Skeletal muscle cell (primary cell): ENCODE results near the gene PLCB1.
A peak's percentile ranks its signal among the peaks of the same experiment; 100 is the strongest.

Experiments
- DNase-seq: peaks from one replicate; pipeline ENCODE4 v3.0.0-alpha.2; 2010; ENCODE audit warnings: low read depth
- H3K4me3 ChIP-seq: 2 replicates; pipeline ENCODE4 v1.5.1; 2011; ENCODE audit warnings: low read depth, mild to moderate bottlenecking, control low read depth, low read length, moderate library complexity

The PLCB1 gene

DNA sequence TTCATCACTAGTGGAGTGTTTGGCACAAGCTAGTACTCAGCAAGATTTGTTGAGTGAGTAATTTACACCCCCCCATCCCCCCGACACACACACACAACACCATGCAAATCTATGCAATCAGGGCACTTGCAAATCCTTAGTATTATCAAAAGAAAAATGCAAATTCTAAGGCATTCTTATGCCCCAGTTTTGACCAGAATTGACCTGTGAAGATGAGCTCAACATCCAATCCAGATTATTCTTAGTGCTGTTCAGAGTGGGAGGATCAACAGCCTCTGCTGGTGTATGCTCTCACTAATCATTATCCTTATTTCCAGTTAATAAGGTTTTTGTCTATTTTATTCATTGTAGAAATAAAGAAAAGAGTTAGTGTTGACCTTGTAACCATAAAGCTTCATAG is 185.4 kb downstream of the PLCB1 start:
- DNase-seq, result no peak
- H3K4me3 ChIP-seq, result no peak overlapping the region

DNA sequence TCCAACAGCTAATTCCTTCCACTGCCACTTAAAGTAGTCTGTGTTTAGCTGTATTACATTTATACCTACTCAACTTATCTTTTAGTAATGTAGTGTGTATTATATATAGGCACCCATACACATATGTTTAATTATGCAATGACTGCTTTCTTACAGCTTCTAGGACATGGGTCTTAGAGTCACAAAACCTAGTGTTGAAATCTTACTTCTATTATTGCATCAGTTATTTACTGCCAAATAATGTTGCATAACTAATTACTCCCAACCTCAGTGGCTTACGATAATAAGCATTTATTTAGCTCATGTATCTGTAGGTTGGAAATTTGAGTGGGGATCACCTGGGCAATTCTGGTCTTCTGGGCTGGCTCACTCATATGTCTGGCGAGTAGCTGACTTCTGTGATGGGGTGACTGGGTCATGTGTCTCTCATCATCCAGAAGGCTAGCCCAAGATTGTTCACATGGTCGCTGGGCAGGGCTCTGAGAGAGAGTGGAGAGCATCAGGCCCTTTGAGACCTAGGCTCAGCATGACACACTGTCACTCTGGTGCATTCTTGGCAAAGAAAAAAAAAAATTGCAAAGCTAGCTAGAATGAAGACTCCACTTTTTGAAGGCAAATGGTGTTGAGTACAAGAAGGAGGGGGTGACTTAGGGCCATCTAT is 187.0 kb downstream of the PLCB1 start:
- DNase-seq, result no peak
- no peak overlapping the region for H3K4me3 ChIP-seq

DNA sequence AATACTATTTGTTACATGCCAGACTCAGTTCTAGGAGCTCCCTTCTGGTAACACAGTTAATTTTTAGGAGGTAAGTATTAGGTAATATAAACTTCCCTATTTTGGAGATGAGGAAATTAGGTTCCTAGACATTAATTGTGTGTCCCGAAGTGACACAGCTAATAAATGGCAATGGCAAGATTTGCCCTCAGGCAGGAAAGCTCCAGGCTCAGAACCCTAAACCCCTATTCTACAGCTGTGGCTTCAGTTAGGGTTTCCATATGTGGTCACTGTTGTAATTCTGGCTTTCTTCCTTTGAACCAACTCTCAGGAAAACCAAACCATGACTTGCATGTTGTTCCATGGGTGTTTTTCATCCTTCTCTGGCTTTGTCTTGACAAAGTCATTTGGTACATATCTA is 188.2 kb downstream of the PLCB1 start:
- H3K4me3 ChIP-seq, result no peak overlapping the region

DNA sequence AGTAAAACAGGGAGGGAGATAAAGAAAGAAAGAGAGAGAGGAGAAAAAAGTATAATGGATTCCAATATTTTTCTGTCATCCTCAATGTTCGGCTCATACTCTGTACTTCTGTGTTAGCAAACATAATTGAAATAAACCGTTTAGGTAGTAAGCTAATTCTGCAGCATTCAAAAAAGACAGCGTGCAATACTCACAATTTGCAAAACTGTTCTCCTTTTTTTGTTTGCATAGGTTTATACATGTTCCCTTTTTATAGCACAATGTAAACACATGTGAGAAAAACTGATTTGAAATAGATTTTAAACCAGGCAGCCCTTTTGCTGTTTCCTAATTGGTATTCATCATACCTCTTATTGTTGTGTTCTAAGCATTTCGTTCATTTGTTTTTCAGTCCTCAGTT is 188.9 kb downstream of the PLCB1 start:
- H3K4me3 ChIP-seq, result no peak overlapping the region
- no peak for DNase-seq

More for the DNA sequence above, 188.2 kb downstream of the PLCB1 start:
- no peak for DNase-seq

DNA sequence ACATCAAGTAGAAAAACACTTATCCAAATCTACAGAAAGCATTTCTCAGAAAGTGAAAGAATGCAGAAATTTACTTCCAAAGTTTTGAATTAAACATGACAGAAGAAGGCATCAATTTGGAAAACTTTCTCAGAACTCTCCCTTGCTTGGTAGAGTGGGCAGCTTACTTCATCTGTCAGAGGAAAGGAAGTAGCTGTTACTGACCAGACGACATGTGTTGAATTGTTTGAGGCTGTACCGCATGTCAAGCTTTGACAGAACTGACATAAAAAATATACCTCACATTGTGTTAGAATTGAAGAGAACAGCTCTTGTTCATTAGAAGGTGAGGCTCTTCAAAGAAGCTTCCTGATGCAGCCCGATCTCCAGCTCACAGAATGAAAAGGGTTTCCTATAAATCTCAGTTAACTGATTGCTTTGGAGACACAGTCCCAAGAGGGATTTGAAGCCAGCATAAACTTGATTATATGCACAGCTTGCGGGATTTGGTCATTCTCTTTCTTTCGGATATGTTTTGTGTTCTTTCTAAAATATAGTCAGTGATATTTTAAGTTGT is 190.7 kb downstream of the PLCB1 start:
- H3K4me3 ChIP-seq, result no peak overlapping the region
- no peak for DNase-seq

DNA sequence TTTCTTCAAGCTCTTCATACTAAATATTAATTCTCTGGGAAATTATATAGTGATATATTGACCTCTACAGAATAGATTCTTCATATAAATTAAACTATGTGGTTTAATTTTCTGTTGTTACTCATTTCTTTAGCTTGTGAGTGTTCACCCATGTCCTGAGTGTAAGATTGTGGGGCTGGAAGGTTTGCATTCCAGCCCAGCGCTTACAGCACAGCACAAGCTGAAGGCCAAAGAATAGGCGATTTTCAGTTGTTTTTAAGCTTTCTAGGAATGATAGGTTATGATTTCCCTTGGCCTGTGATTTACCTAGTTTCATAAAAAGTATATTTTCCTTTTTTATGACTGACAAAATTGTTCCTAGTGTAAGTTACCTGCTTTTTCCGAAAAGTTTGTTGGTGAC is 194.1 kb downstream of the PLCB1 start:
- no peak for DNase-seq
- no peak overlapping the region for H3K4me3 ChIP-seq

DNA sequence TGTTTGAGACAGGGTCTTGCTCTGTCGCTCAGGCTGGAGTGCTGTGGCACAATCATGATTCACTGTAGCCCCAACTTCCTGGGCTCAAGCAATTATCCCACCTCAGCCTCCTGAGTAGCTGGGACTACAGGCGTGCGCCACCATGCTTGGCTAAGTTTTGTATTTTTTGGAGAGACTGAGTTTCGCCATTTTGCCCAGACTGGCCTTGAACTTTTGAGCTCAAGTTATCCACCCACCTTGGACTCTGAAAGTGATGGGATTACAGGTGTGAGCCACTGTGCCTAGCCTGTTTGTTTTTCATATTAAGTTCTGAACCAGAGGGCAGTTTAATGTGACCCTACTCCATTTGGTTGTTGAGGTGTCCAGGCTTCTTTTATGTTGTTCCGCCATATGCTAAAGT is 194.8 kb downstream of the PLCB1 start:
- no peak for DNase-seq
- H3K4me3 ChIP-seq, result no peak overlapping the region

DNA sequence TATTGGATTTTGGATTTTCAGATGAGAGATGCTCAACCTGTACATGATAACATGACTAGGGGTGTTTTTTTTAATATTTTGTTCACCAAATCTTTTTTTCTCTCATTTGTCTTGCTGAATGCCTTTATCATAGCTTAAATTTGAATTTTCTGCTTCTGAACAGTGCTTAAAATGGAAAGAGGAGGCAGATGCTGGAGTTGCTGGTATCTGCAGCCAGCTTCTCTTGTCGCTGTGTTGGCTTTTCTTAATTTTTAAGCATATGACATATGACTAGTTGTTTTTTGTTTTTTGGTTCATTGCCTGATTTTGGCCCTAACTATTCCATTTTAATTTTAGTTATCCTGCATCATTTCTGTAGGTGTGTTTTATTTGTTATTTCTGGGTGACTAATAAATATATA is 196.1 kb downstream of the PLCB1 start:
- no peak overlapping the region for H3K4me3 ChIP-seq
- no peak for DNase-seq

DNA sequence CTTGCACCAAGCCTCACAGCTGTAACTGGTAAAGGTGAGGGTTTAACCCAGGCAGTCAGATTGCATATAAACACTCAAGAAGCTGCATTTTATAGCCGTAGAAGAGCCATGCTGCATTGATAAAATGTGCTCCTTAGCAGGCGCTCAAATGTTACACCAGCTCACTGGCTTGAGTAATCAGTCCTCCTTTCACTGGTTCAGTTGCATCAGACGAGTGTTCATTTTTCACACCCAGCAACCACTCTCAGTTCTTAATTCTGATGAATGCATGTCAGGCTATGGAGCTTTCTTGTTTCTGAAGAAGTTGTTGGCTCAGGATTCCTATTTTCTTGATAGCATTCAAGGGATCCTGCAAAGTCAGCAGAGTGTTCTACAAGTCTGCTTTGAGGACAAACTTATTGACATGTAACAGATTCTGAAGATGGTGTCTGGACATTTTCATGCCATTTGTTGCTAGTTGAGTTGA is 198.3 kb downstream of the PLCB1 start:
- no peak overlapping the region for H3K4me3 ChIP-seq
- no peak for DNase-seq

DNA sequence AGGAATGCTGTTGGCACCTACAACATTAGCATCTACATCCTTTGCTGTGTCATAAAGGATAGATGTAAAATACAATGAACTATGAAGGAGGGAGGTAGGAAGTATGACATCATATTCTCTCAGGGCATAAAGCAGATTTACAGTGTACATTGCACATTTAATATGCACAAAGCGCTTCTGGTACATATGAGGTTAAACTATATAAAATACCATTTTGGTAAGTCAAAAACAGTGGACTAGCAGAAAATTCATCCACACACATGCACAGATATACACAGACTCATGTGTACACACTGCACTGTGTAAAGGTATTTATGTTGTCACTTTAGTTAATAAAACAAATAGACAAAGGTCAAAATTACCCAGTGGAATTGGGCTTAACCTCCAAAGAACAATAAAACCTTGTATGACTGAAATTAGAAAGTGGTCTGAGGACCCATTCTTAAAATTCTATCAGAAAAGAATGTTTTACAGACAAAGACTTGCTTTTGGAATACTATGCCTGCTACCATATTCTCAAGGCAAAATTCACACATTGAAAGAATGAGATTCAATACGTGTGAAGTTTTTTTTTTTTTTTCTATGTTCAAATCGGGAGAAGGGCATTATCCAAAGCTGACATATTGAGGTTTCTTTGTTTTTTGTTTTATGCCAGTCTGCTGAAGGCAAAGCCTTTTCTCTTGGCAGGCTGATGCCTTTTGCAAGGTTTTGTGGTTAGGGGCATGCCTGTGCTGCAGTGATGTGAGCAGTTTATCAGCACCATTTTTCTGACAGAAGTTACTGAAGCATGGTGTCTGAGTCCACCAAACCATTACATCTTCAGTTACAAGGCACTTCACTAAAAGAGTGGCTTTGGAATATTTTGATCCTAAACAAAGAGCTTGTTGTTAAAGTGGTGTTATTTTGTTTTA is 199.0 kb downstream of the PLCB1 start:
- no peak overlapping the region for H3K4me3 ChIP-seq
- no peak for DNase-seq

DNA sequence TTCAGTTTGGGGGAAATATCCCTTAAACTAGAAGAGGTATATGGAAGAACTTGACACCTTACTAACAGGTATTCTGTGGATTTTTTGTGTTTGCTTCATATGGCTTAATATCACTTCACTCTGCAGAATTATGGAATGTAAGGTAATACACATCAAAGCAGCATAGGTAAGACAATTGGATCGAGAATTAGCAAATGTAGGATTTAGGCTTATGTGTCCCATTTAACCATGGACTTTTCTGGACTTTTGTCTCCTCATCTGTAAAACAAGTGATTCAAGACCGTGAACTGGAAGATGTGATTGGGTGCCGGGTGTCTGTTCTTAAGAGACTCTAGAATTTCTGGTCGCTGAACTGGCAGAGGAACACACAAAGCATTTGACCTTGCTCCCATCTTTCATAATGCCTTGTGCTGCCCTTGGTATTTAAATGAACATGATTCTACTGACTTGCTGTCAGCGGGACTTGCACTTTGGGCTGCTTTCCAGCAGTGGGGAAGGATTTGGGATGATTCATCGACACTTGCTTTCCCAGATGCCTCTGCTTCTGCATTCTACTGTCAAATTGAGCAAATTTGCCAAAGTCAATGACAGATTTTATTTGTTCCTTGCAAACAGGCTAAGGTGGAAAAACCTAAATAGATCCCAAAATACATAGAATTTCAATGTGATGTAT is 199.8 kb downstream of the PLCB1 start:
- DNase-seq, result peak; percentile 75

DNA sequence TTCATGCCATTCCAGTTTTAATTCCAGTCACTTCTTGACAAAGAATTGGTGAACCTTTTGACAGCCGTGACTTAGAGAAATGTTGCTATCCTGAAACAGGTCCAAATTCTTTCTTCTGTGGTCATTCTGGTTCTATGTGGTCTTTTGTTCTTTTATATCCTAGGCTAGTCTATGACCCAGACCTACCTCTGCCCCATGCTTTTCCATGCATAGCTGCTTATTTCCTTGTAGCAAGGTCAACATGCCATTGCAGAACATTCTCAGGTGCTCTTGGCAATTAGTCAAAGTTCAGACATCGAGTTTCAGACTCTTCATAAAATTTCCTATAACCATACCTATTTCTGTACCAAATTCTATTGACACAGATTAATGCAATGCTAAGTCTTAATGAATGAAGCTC is 202.6 kb downstream of the PLCB1 start:
- DNase-seq, result no peak
- no peak overlapping the region for H3K4me3 ChIP-seq

More for the DNA sequence above, 199.8 kb downstream of the PLCB1 start:
- no peak overlapping the region for H3K4me3 ChIP-seq

DNA sequence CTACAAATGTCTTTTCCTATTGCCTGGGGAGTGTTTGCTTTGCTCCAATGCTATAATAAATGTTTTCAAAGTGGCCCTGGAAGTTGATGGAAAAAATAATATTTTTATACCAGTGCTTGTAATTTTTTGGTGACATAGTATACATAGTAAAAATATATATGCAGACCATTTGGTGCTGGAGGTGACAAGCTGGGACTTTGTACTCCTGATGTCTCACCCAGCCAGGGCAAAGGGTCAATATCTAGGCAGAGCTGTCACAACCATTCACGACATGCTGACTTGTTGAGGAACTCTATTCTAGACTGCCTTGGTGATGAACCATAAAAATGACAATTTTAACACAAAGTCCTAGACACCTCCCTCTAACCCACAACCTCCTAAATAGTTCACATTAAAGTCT is 203.0 kb downstream of the PLCB1 start:
- H3K4me3 ChIP-seq, result no peak overlapping the region
- DNase-seq, result no peak

DNA sequence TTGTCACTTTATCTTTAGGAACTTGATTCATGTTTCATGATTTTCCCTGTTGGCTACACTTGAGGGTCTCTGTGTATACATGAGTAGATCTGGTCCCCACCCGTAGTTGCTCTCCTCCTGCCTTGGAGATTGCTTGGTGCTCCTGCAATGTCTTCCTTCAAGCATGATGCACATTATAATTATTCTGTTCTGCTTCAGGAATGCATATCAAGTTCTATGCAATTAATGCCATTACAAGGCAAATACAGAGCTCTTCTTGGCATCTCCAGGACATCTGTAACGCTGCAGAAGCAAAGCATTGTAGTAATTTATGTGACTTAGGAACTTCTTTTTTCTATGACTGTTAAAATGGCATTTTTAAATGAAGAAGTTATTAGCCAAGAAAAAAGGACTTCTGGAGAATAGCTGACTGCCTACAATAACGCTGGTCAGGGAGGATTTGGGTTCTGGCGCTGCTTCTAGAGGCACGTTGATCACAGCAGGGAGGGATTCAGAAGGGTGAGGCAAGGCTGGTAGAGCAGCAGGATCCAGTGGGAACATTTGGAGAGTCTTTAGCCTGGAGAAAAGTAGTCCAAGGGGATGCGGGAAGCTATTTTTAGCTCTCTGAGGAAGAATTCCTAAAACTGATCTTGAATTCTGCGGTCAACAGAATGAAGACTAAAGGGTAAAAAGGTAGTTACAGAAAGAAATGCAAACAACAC is 203.6 kb downstream of the PLCB1 start:
- H3K4me3 ChIP-seq, result no peak overlapping the region
- no peak for DNase-seq

DNA sequence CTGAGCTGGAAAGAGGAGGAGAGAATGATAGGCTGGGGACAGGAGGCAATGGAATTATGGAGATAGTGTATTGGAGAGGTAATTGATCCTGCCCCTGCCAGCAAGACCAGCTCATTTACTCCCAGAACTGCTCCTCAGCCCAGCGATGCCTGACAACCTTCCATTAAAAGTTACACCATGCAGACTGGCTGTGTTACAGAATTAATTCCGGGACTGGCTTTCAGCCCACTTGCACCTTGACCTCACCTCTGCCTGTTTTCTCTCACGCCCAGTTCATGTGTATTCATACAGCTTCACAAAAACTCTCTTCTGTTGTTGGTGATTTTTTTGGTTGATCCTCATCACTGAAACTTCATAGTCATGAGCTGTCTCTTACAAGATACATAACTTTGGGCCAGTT is 207.3 kb downstream of the PLCB1 start:
- no peak overlapping the region for H3K4me3 ChIP-seq
- no peak for DNase-seq

DNA sequence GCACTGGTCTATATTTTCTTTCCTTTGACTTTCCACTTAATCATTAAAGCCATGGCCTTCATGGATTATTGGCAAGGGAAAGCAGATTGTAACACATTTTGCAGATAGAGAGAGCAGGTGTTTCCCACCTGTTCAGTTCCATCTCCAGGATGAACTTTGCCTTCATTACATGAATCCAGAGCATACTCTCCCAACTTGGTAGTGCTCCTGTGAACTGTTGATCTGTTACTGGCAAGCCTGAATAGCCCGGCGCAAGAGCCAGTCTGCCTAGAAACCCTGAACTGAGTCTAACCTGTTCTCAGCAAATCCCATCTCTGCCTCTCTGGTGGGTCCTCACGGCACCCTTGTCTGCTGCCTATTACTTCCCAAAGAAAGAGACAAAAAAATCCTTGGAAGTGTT is 210.3 kb downstream of the PLCB1 start:
- H3K4me3 ChIP-seq, result no peak overlapping the region
- no peak for DNase-seq

DNA sequence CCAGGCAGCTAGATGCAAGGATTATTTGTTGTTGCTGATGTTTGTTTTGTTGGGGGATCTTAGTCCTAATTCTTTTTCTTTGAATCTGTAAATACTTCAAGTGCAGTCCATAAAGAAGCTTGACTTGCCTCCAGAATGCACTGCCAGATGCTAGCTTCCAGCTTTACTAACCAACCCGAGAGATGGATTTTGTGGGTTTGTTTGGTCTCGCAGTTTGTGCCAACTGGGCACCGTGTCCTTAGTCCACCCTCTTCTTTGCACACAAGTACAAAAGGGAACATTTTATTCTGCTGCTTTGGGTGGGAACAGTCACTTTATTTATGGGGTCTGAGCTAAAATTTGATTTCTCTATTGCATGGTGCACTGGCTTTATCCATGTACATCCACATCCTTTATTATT is 212.0 kb downstream of the PLCB1 start:
- no peak for DNase-seq
- no peak overlapping the region for H3K4me3 ChIP-seq

DNA sequence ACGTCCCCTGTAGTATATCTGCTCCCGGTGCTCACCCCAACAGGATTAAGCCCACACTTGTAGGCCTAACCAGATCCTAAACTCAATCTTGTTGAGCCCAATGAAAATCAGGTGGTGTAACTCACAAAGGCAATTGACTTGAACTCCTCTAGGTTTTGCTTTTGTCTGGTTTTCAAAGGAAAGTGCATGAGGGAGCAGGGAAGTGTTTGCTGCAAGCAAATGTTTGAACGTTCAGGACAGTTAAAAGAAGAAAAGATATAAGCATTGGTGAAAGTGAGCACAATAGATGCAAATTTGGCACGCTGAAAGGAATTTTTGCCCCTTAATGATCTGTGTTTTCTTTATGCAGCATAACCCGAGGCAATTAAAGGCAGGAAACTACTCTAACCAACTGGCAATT is 212.6 kb downstream of the PLCB1 start:
- H3K4me3 ChIP-seq, result no peak overlapping the region
- DNase-seq, result no peak

DNA sequence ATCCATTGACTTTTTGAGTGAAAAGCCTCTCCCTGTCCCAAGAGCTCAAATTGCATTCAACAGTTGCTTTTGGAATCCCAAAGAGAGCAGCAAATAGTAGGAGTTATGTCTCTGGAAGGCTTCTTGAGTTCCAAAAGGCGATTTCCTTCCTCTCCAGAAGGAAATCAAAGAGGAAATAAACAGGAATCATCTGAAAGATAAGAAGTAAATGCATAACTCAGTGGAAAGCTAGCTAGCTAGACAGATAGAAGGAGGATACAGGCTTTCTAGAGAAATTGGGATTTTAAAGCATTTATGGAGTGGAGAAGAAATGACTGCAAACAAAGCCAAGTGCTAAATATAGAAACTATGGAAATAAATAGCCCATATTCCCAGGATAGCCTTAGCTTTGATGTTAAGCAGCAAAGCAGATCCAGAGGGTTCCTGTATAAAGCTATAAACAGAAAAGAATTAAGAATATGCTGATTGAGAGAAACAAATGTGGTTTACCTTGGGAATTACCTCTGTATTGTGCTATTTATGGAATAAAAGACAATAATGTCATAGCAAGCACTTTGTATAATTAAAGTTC is 214.7 kb downstream of the PLCB1 start:
- no peak overlapping the region for H3K4me3 ChIP-seq
- DNase-seq, result no peak
